WTC11 (cell line): ENCODE results near the gene FGFRL1.

Experiments used
- FOXP1 ChIP-seq: sonication (generic); formaldehyde crosslinking; IDR thresholded peaks from 2 replicates; pipeline ENCODE4 v1.8.0; 2022; ENCODE audit warnings: missing genetic modification reagents, mild to moderate bottlenecking, moderate library complexity, borderline replicate concordance
- GTF2I ChIP-seq: fragments of 250-450 bp; sonication (Bioruptor Pico); conservative IDR thresholded peaks from 2 replicates; pipeline ENCODE4 v1.4.0; 2021; ENCODE audit warnings: mild to moderate bottlenecking
- NR1H2 ChIP-seq: sonication (generic); formaldehyde crosslinking; IDR thresholded peaks from 2 replicates; pipeline ENCODE4 v1.9.0; 2021; ENCODE audit warnings: mild to moderate bottlenecking, moderate library complexity, missing genetic modification reagents
- RELA ChIP-seq: sonication (generic); formaldehyde crosslinking; IDR thresholded peaks from 2 replicates; pipeline ENCODE4 v1.8.1; 2022; ENCODE audit warnings: missing genetic modification reagents, mild to moderate bottlenecking, borderline replicate concordance
- SP1 ChIP-seq: sonication (generic); formaldehyde crosslinking; conservative IDR thresholded peaks from 2 replicates; pipeline ENCODE4 v1.8.1; 2022; ENCODE audit warnings: missing genetic modification reagents
- TCF7 ChIP-seq: sonication (generic); formaldehyde crosslinking; IDR thresholded peaks from 2 replicates; pipeline ENCODE4 v1.8.0; 2022; ENCODE audit warnings: mild to moderate bottlenecking, low read depth, missing genetic modification reagents, moderate library complexity
- TEAD1 ChIP-seq: sonication (generic); formaldehyde crosslinking; IDR thresholded peaks from 2 replicates; pipeline ENCODE4 v1.8.0; 2022; ENCODE audit warnings: mild to moderate bottlenecking, missing genetic modification reagents
- TEAD4 ChIP-seq: sonication (generic); formaldehyde crosslinking; IDR thresholded peaks from 2 replicates; pipeline ENCODE4 v1.8.0; 2022; ENCODE audit warnings: mild to moderate bottlenecking, missing genetic modification reagents
- TF ChIP-seq, protein P1 (sequence below): fragments of 250-450 bp; sonication (Bioruptor Pico); IDR thresholded peaks from 2 replicates; pipeline ENCODE4 v2.1.2; 2022; ENCODE audit warnings: mild to moderate bottlenecking, moderate library complexity
- TF ChIP-seq, protein P2 (sequence below): fragments of 200-600 bp; IDR thresholded peaks from 2 replicates; pipeline ENCODE4 v1.8.0; 2022; ENCODE audit warnings: antibody characterized with exemption
- TF ChIP-seq, protein P3 (sequence below): sonication (generic); formaldehyde crosslinking; IDR thresholded peaks from 2 replicates; pipeline ENCODE4 v1.8.1; 2023; ENCODE audit warnings: mild to moderate bottlenecking, missing genetic modification reagents, borderline replicate concordance
- TF ChIP-seq, protein P4 (sequence below): sonication (generic); formaldehyde crosslinking; IDR thresholded peaks from 2 replicates; pipeline ENCODE4 v1.8.0; 2022; ENCODE audit warnings: missing genetic modification reagents
- TF ChIP-seq, protein P5 (sequence below): sonication (generic); formaldehyde crosslinking; IDR thresholded peaks from 2 replicates; pipeline ENCODE4 v1.8.0; 2023; ENCODE audit warnings: missing genetic modification reagents
- TF ChIP-seq, protein P6 (sequence below): sonication (generic); formaldehyde crosslinking; IDR thresholded peaks from 2 replicates; pipeline ENCODE4 v1.8.1; 2023; ENCODE audit warnings: mild to moderate bottlenecking, missing genetic modification reagents, moderate library complexity

DNA sequence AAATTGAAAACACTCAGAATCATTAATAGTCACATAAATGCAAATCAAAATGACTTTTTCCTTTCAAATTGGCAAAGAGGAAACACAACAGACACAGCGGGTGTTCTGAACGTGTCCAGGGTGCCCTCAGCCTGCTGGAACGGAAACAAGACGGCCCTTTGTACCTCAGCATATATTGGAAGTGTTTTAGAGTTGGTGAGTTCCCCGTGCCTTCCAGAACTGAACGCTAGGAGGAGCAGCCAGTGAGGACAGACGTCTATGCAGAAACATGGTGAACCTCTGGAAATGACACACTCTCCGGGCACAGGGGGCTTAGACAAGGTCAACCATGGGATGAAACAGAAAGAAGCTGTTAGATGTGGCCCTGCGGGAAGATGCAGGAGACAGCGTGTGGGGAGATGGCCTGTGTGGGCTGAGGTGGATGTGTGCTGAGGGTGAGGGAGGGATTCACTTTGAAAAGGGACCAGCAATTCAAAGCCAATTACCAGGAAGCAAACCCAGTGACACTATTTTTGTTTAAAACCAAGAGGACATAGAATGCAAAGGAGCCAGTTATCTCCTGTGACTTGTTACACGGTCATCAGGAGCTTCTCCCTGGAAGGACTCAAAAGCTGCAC lies 61.5 kb downstream of the FGFRL1 start:
- TF ChIP-seq, protein P1, sequence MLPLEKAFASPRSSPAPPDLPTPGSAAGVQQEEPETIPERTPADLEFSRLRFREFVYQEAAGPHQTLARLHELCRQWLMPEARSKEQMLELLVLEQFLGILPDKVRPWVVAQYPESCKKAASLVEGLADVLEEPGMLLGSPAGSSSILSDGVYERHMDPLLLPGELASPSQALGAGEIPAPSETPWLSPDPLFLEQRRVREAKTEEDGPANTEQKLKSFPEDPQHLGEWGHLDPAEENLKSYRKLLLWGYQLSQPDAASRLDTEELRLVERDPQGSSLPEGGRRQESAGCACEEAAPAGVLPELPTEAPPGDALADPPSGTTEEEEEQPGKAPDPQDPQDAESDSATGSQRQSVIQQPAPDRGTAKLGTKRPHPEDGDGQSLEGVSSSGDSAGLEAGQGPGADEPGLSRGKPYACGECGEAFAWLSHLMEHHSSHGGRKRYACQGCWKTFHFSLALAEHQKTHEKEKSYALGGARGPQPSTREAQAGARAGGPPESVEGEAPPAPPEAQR (CRISPR knock-in tag): no peak
- TF ChIP-seq SP1 (CRISPR knock-in tag) (no peak), TEAD1 (CRISPR knock-in tag) (no peak), FOXP1 (CRISPR knock-in tag) (no peak), TCF7 (CRISPR knock-in tag) (no peak), RELA (CRISPR knock-in tag) (no peak), NR1H2 (CRISPR knock-in tag) (no peak), TEAD4 (CRISPR knock-in tag) (no peak), GTF2I (CRISPR knock-in tag) (no peak)
- TF ChIP-seq, protein P2, sequence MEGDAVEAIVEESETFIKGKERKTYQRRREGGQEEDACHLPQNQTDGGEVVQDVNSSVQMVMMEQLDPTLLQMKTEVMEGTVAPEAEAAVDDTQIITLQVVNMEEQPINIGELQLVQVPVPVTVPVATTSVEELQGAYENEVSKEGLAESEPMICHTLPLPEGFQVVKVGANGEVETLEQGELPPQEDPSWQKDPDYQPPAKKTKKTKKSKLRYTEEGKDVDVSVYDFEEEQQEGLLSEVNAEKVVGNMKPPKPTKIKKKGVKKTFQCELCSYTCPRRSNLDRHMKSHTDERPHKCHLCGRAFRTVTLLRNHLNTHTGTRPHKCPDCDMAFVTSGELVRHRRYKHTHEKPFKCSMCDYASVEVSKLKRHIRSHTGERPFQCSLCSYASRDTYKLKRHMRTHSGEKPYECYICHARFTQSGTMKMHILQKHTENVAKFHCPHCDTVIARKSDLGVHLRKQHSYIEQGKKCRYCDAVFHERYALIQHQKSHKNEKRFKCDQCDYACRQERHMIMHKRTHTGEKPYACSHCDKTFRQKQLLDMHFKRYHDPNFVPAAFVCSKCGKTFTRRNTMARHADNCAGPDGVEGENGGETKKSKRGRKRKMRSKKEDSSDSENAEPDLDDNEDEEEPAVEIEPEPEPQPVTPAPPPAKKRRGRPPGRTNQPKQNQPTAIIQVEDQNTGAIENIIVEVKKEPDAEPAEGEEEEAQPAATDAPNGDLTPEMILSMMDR: peak; percentile 25; the same call in 1 of the 2 replicates
- TF ChIP-seq, protein P3, sequence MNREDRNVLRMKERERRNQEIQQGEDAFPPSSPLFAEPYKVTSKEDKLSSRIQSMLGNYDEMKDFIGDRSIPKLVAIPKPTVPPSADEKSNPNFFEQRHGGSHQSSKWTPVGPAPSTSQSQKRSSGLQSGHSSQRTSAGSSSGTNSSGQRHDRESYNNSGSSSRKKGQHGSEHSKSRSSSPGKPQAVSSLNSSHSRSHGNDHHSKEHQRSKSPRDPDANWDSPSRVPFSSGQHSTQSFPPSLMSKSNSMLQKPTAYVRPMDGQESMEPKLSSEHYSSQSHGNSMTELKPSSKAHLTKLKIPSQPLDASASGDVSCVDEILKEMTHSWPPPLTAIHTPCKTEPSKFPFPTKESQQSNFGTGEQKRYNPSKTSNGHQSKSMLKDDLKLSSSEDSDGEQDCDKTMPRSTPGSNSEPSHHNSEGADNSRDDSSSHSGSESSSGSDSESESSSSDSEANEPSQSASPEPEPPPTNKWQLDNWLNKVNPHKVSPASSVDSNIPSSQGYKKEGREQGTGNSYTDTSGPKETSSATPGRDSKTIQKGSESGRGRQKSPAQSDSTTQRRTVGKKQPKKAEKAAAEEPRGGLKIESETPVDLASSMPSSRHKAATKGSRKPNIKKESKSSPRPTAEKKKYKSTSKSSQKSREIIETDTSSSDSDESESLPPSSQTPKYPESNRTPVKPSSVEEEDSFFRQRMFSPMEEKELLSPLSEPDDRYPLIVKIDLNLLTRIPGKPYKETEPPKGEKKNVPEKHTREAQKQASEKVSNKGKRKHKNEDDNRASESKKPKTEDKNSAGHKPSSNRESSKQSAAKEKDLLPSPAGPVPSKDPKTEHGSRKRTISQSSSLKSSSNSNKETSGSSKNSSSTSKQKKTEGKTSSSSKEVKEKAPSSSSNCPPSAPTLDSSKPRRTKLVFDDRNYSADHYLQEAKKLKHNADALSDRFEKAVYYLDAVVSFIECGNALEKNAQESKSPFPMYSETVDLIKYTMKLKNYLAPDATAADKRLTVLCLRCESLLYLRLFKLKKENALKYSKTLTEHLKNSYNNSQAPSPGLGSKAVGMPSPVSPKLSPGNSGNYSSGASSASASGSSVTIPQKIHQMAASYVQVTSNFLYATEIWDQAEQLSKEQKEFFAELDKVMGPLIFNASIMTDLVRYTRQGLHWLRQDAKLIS: no peak
- TF ChIP-seq, protein P4, sequence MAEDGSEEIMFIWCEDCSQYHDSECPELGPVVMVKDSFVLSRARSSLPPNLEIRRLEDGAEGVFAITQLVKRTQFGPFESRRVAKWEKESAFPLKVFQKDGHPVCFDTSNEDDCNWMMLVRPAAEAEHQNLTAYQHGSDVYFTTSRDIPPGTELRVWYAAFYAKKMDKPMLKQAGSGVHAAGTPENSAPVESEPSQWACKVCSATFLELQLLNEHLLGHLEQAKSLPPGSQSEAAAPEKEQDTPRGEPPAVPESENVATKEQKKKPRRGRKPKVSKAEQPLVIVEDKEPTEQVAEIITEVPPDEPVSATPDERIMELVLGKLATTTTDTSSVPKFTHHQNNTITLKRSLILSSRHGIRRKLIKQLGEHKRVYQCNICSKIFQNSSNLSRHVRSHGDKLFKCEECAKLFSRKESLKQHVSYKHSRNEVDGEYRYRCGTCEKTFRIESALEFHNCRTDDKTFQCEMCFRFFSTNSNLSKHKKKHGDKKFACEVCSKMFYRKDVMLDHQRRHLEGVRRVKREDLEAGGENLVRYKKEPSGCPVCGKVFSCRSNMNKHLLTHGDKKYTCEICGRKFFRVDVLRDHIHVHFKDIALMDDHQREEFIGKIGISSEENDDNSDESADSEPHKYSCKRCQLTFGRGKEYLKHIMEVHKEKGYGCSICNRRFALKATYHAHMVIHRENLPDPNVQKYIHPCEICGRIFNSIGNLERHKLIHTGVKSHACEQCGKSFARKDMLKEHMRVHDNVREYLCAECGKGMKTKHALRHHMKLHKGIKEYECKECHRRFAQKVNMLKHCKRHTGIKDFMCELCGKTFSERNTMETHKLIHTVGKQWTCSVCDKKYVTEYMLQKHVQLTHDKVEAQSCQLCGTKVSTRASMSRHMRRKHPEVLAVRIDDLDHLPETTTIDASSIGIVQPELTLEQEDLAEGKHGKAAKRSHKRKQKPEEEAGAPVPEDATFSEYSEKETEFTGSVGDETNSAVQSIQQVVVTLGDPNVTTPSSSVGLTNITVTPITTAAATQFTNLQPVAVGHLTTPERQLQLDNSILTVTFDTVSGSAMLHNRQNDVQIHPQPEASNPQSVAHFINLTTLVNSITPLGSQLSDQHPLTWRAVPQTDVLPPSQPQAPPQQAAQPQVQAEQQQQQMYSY (CRISPR knock-in tag): no peak
- TF ChIP-seq, protein P5, sequence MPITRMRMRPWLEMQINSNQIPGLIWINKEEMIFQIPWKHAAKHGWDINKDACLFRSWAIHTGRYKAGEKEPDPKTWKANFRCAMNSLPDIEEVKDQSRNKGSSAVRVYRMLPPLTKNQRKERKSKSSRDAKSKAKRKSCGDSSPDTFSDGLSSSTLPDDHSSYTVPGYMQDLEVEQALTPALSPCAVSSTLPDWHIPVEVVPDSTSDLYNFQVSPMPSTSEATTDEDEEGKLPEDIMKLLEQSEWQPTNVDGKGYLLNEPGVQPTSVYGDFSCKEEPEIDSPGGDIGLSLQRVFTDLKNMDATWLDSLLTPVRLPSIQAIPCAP (CRISPR knock-in tag): no peak
- TF ChIP-seq, protein P6, sequence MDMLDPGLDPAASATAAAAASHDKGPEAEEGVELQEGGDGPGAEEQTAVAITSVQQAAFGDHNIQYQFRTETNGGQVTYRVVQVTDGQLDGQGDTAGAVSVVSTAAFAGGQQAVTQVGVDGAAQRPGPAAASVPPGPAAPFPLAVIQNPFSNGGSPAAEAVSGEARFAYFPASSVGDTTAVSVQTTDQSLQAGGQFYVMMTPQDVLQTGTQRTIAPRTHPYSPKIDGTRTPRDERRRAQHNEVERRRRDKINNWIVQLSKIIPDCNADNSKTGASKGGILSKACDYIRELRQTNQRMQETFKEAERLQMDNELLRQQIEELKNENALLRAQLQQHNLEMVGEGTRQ: no peak
